CD8-positive, alpha-beta memory T cell (primary cell): ENCODE results near the gene BST2. TPM values are rescaled to one million over a fixed set of nuclear protein-coding genes. Genes with fewer than 3 reads are reported as not detected.

Experiments
- CTCF ChIA-PET: fragments of 350-600 bp; sonication (Branson Sonifier 250); formaldehyde crosslinking; loops from one replicate; lab custom pipeline; 2021; ENCODE audit warnings: antibody characterized with exemption; lab: Charles Lee
- POLR2A ChIA-PET: fragments of 350-600 bp; sonication (Branson Sonifier 250); formaldehyde crosslinking; loops from one replicate; lab custom pipeline; 2021; ENCODE audit warnings: antibody characterized with exemption; lab: Charles Lee
- DNase-seq, 5 donors: peaks; one replicate each; pipeline versions ENCODE4 v3.0.0 to v3.0.0-alpha.2; 2020 to 2022; ENCODE audit warnings: mixed read lengths in 1 of 5
- H3K27ac ChIP-seq: one replicate; pipeline ENCODE4 v1.7.0; 2013; ENCODE audit warnings: low read depth, mild to moderate bottlenecking, low read length, moderate library complexity
- H3K27me3 ChIP-seq: 2 replicates; pipeline ENCODE4 v1.7.0; 2013; ENCODE audit warnings: low read length, mild to moderate bottlenecking; ENCODE audit not compliant: insufficient read depth, poor library complexity, severe bottlenecking
- H3K36me3 ChIP-seq: 2 replicates; pipeline ENCODE4 v1.7.0; 2013; ENCODE audit warnings: mild to moderate bottlenecking, low read length, moderate library complexity; ENCODE audit not compliant: insufficient read depth
- H3K4me1 ChIP-seq: 2 replicates; pipeline ENCODE4 v1.7.0; 2013; ENCODE audit warnings: mild to moderate bottlenecking, low read length, moderate library complexity; ENCODE audit not compliant: insufficient read depth
- H3K4me3 ChIP-seq: 2 replicates; pipeline ENCODE4 v1.7.0; 2013; ENCODE audit warnings: mild to moderate bottlenecking, low read length
- H3K9me3 ChIP-seq: 2 replicates; pipeline ENCODE4 v1.7.0; 2013; ENCODE audit warnings: mild to moderate bottlenecking, low read length
- H3K27ac Mint-ChIP-seq, 8 donors: one replicate each; pipeline ENCODE4 v1.8.0; 2020 to 2021; ENCODE audit warnings: mixed read lengths in 8 of 8, mild to moderate bottlenecking in 6 of 8, inconsistent platforms in 3 of 8, moderate library complexity in 3 of 8
- H3K27me3 Mint-ChIP-seq, 2 donors: one replicate each; pipeline ENCODE4 v1.8.0; 2020 to 2021; ENCODE audit warnings: mixed read lengths in 2 of 2, mild to moderate bottlenecking in 1 of 2, moderate library complexity in 1 of 2
- H3K36me3 Mint-ChIP-seq, 3 donors: one replicate each; pipeline ENCODE4 v1.8.0; 2020 to 2021; ENCODE audit warnings: mixed read lengths in 3 of 3, inconsistent platforms in 1 of 3, mild to moderate bottlenecking in 1 of 3
- H3K4me1 Mint-ChIP-seq, 3 donors: one replicate each; pipeline ENCODE4 v1.8.0; 2020 to 2021; ENCODE audit warnings: mixed read lengths in 3 of 3, inconsistent platforms in 1 of 3, mild to moderate bottlenecking in 1 of 3
- H3K4me3 Mint-ChIP-seq, 7 donors: one replicate each; pipeline ENCODE4 v1.8.0; 2020 to 2021; ENCODE audit warnings: mixed read lengths in 7 of 7, mild to moderate bottlenecking in 6 of 7, moderate library complexity in 4 of 7, inconsistent platforms in 2 of 7
- H3K9me3 Mint-ChIP-seq, 5 donors: one replicate each; pipeline ENCODE4 v1.8.0; 2020 to 2022; ENCODE audit warnings: mixed read lengths in 5 of 5, mild to moderate bottlenecking in 3 of 5, moderate library complexity in 2 of 5, inconsistent platforms in 1 of 5
- polyA plus RNA-seq: library from polyadenylated mRNA; unstranded; fragments of 300-500 nt; fragmentation: Illumina TruSeq; gene quantifications from one replicate; pipeline ENCODE4 v1.2.3, GENCODE V29; 2021
- total RNA-seq, 2 experiments: library from RNA; stranded (reverse); gene quantifications; one replicate each; pipeline ENCODE4 v1.2.3, GENCODE V29; 2021

The BST2 gene
- total and polyA plus RNA-seq, 3 experiments from 2014 or later, result 116 to 192 (median 124) TPM

DNA sequence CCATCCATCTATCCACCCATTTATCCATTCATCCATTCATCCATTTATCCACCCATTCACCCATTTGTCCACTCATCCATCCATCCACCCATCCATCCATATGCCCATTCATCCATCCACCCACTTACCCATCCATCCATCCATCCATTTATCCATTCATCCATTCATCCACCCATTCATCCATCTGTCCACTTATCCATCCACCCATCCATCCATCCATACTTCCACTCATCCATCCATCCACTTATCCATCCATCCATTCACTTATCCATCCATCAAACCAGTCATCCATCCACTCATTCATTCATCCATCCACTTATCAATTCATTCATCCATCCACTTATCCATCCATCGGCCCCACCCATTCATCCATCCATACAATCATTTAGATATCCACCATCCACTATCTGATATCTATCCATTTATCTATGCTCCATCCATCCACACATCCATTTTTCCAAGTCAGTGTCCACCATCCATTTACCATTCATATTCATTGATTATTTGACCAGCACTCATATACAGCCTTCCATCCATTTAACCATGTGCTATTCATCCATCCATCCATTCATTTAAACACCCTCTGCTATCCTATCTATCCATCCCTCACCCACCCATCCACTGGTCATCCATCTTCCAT is 40.2 kb upstream of the BST2 start:
- POLR2A ChIA-PET, result no interaction called here
- no peak overlapping the region for H3K4me3 Mint-ChIP-seq

DNA sequence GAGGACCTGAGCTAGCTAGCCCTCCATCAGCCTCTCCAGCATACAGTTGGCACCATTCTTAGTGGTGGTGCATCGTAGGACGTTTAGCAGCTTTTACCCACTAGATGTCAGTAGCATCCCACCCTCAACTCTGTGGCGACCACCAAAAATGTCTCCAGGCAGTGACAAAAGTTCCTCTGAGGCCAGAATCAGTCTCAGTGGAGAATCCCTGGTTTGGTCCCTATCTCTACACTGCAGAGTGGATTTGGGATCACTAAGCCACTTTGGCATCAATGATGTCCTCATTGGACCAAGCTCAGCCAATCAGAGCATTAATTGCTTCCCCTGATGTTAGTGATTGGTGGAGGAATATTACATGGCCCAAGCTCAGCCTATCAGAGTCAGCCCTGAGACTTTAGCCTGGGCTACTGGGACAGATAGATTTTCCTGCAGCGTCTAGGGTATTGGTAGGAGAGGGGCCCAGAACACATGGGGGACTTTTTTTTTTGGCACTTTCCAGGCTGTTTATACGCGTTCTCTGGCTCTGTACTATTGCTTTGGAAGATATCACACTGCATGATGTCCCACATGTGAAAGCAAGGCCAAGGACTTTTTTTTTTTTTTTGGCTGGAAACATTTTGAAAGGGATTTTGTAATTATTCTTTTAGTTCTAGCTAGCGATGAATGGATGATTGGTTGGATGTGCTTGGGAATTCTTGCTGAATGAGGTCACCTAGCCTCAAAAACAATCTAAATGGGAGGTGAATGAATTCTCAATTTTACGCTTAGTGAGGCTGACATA is 36.0 kb upstream of the BST2 start:
- Mint-ChIP-seq H3K4me1 (no peaks in the 10 kb centered on the region), H3K4me3 (no peak overlapping the region), H3K27ac (no peak overlapping the region), H3K9me3 (no peaks in the 10 kb centered on the region), H3K36me3 (no peaks in the 10 kb centered on the region), H3K27me3 (peaks cover 0 to 5% of the 10 kb centered on the region in 2 donors)
- POLR2A ChIA-PET, result no interaction called here
- Histone ChIP-seq H3K4me3 (no peak overlapping the region), H3K36me3 (no peaks in the 10 kb centered on the region), H3K4me1 (no peaks in the 10 kb centered on the region), H3K27ac (no peak overlapping the region), H3K27me3 (no peaks in the 10 kb centered on the region), H3K9me3 (no peaks in the 10 kb centered on the region)
- CTCF ChIA-PET, result interaction anchor here (0.9 to 1.4 kb wide), 2 partner anchors 132 to 135 kb away, joined by 3 to 5 read pairs; no protein-coding TSS in a partner anchor
- DNase-seq, result peak in 1 of 5 donors; percentile 35

More for the DNA sequence above, 40.2 kb upstream of the BST2 start:
- H3K4me1 Mint-ChIP-seq, result peaks cover 6 to 10% (median 7%) of the 10 kb centered on the region in 3 donors
- no peaks in the 10 kb centered on the region for H3K36me3 Mint-ChIP-seq
- H3K27ac ChIP-seq, result no peak overlapping the region
- no peaks in the 10 kb centered on the region for H3K9me3 Mint-ChIP-seq
- CTCF ChIA-PET, result no interaction called here
- H3K4me3 ChIP-seq, result no peak overlapping the region
- DNase-seq, result no peak
- H3K36me3 ChIP-seq, result no peaks in the 10 kb centered on the region
- H3K27me3 Mint-ChIP-seq, result peaks cover 14 to 19% of the 10 kb centered on the region in 2 donors
- H3K27ac Mint-ChIP-seq, result no peak overlapping the region
- peaks cover 5% of the 10 kb centered on the region for H3K4me1 ChIP-seq
- H3K27me3 ChIP-seq, result peaks cover 6% of the 10 kb centered on the region
- no peaks in the 10 kb centered on the region for H3K9me3 ChIP-seq

DNA sequence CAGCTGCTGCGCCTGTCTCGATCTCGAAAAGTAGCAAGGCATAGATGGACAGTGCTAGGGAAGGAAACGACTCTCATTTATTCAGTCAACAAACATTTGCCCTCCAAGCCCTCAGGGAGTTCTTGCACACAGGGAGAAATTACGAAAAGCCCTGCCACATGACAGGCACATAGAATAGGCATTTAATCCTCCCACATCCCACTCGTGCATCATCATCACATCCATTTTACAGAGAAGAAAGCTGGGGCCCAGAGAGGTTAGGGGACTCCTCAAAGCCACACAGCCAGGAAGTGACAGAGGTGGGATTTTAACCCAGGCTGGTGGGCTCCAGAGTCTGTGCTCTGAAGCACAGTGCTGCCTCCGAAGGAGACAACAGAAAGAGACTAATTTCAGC is 31.4 kb upstream of the BST2 start:
- Histone ChIP-seq H3K36me3 (no peaks in the 10 kb centered on the region), H3K27me3 (no peaks in the 10 kb centered on the region), H3K4me1 (no peaks in the 10 kb centered on the region), H3K27ac (no peak overlapping the region), H3K9me3 (no peaks in the 10 kb centered on the region), H3K4me3 (no peak overlapping the region)
- no peak overlapping the region for H3K27ac Mint-ChIP-seq
- H3K27me3 Mint-ChIP-seq, result peaks cover 0 to 5% of the 10 kb centered on the region in 2 donors
- no peaks in the 10 kb centered on the region for H3K9me3 Mint-ChIP-seq
- POLR2A ChIA-PET, result no interaction called here
- no peak overlapping the region for H3K4me3 Mint-ChIP-seq
- DNase-seq, result no peak
- CTCF ChIA-PET, result interaction anchor here (1.1 to 1.7 kb wide), 2 partner anchors 11 to 17 kb away, joined by 3 to 5 read pairs; partner anchors contain the start of genes MVB12A and TMEM221
- no peaks in the 10 kb centered on the region for H3K4me1 Mint-ChIP-seq
- no peaks in the 10 kb centered on the region for H3K36me3 Mint-ChIP-seq

- Mint-ChIP-seq H3K36me3 (no peaks in the 10 kb centered on the region), H3K4me1 (no peaks in the 10 kb centered on the region), H3K27me3 (peaks cover 0 to 2% of the 10 kb centered on the region in 2 donors), H3K9me3 (no peaks in the 10 kb centered on the region), H3K4me3 (no peak overlapping the region), H3K27ac (no peak overlapping the region)
- DNase-seq, result no peak
- no peaks in the 10 kb centered on the region for H3K27me3 ChIP-seq
- H3K4me1 ChIP-seq, result no peaks in the 10 kb centered on the region
- no peaks in the 10 kb centered on the region for H3K36me3 ChIP-seq
- no peak overlapping the region for H3K27ac ChIP-seq
- H3K4me3 ChIP-seq, result no peak overlapping the region
- H3K9me3 ChIP-seq, result no peaks in the 10 kb centered on the region
- ChIA-PET CTCF (interaction anchor here (1.7 kb wide), 1 partner anchor 12 kb away, joined by 5 read pairs; the partner anchor contains the start of gene TMEM221), POLR2A (no interaction called here)
Observed at GRCh38 chr19:17436094-17436873, 30.9 kb upstream of the BST2 start.

- Mint-ChIP-seq H3K9me3 (no peaks in the 10 kb centered on the region), H3K4me1 (no peaks in the 10 kb centered on the region), H3K27me3 (peaks cover 0 to 2% of the 10 kb centered on the region in 2 donors), H3K27ac (no peak overlapping the region), H3K36me3 (no peaks in the 10 kb centered on the region), H3K4me3 (no peak overlapping the region)
- no peak for DNase-seq
- no peaks in the 10 kb centered on the region for H3K27me3 ChIP-seq
- no peaks in the 10 kb centered on the region for H3K4me1 ChIP-seq
- POLR2A ChIA-PET, result no interaction called here
- no peak overlapping the region for H3K27ac ChIP-seq
- H3K36me3 ChIP-seq, result no peaks in the 10 kb centered on the region
- no peaks in the 10 kb centered on the region for H3K9me3 ChIP-seq
- CTCF ChIA-PET, result no interaction called here
- H3K4me3 ChIP-seq, result no peak overlapping the region
Observed at GRCh38 chr19:17435218-17435617, 29.8 kb upstream of the BST2 start.

DNA sequence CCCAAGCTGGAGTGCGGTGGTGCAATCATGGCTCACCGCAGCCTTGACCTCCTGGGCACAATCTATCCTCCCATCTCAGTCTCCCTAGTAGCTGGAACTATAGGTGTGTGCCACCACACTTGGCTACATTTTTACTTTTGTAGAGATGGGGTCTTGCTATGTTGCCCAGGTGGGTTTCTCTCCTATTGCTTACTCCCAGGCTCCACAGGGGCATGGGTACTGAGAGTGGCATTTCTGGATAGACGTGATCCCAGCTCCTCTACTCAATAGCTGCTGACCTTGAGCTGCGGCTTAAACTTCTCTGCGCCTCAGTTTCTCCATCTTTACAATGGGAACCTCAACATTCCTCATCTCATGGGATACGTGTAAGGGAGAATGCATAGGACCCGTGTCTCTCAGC is 26.0 kb upstream of the BST2 start:
- H3K36me3 Mint-ChIP-seq, result no peaks in the 10 kb centered on the region
- ChIA-PET POLR2A (no interaction called here), CTCF (no interaction called here)
- no peak for DNase-seq
- Histone ChIP-seq H3K4me1 (no peaks in the 10 kb centered on the region), H3K27me3 (no peaks in the 10 kb centered on the region), H3K36me3 (no peaks in the 10 kb centered on the region), H3K27ac (no peak overlapping the region), H3K4me3 (no peak overlapping the region), H3K9me3 (no peaks in the 10 kb centered on the region)
- H3K9me3 Mint-ChIP-seq, result no peaks in the 10 kb centered on the region
- no peaks in the 10 kb centered on the region for H3K4me1 Mint-ChIP-seq
- H3K27ac Mint-ChIP-seq, result peak overlapping the region in 2 of 8 donors; percentile 2 to 69
- no peaks in the 10 kb centered on the region for H3K27me3 Mint-ChIP-seq
- no peak overlapping the region for H3K4me3 Mint-ChIP-seq

- POLR2A ChIA-PET, result interaction anchor here (0.6 kb wide), 1 partner anchor 508 kb away, joined by 4 read pairs; no protein-coding TSS in a partner anchor
- H3K4me3 ChIP-seq, result no peak overlapping the region
- CTCF ChIA-PET, result no interaction called here
Observed at GRCh38 chr19:17429641-17430113, 24.2 kb upstream of the BST2 start.

More at GRCh38 chr19:17429641-17430113, 24.2 kb upstream of the BST2 start:
- Mint-ChIP-seq H3K9me3 (no peaks in the 10 kb centered on the region), H3K27ac (peak overlapping the region in 2 of 8 donors; percentile 33 to 50), H3K4me1 (no peaks in the 10 kb centered on the region), H3K27me3 (no peaks in the 10 kb centered on the region), H3K4me3 (no peak overlapping the region), H3K36me3 (no peaks in the 10 kb centered on the region)
- no peaks in the 10 kb centered on the region for H3K36me3 ChIP-seq
- H3K27ac ChIP-seq, result no peak overlapping the region
- H3K27me3 ChIP-seq, result no peaks in the 10 kb centered on the region
- no peaks in the 10 kb centered on the region for H3K9me3 ChIP-seq
- no peaks in the 10 kb centered on the region for H3K4me1 ChIP-seq
- no peak for DNase-seq
